Metanephros (tissue), 2 donors: ENCODE data around the gene L2HGDH. TPM values are rescaled to one million over a fixed set of nuclear protein-coding genes. Genes with fewer than 3 reads are reported as not detected.

Experiments
- small RNA-seq: library from RNA; depleted of rRNA; stranded (forward); fragments of <200 nt; gene quantifications from one replicate; pipeline ENCODE3, GENCODE V24; 2014; ENCODE audit warnings: low replicate concordance
- total RNA-seq: library from RNA; depleted of rRNA; stranded (reverse); fragments of >200 nt; gene quantifications from one replicate; pipeline ENCODE4 v1.2.3, GENCODE V29; 2014

Gene L2HGDH
- total RNA-seq: 17.4 TPM

DNA sequence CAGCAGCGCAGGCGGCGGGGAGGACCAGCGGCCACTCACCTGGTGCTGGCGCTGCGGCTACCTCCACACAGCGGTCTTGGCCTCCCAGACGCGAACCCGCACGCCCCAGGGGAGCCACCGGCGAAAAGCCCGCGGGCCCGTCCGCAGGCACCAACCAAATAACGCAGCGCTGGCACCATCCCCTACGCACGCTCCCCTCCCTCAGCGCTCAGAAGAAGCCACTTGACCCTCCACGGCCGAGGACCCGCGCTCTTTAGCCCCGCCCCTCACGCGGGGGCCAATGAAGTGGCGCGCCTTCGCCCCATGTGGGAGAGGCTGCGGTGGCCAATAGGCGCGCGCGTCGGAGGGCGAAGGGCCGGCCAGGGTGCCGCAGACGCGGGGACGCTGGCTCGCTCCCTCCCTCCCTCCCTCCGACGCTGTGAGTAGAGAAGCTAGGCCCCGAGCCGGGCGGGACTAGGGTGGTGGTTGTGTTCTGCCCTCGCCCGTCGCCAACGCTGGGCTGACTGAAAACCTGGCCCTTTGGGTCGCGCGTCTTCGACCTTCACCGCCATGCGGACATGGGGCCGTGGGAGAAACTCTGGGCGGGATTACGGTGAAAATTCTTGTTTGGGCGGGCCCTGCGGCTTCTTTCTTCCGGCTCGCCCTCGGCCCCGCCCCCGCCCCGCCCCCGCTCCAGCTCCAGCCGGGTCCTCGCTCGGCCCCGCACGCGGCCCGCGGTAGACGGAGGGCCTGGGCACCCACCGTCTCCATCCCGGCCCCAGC lies at the start of gene L2HGDH, which contains the start of gene DMAC2L:
L2HGDH (minus strand) TSS at position 258 of the 762 bp plus-strand sequence; CDS start at position 179, 79 bp downstream.
DMAC2L (plus strand) TSS at position 353 of the 762 bp plus-strand sequence. CDS start 9,164 bp downstream, outside the sequence.

DNA sequence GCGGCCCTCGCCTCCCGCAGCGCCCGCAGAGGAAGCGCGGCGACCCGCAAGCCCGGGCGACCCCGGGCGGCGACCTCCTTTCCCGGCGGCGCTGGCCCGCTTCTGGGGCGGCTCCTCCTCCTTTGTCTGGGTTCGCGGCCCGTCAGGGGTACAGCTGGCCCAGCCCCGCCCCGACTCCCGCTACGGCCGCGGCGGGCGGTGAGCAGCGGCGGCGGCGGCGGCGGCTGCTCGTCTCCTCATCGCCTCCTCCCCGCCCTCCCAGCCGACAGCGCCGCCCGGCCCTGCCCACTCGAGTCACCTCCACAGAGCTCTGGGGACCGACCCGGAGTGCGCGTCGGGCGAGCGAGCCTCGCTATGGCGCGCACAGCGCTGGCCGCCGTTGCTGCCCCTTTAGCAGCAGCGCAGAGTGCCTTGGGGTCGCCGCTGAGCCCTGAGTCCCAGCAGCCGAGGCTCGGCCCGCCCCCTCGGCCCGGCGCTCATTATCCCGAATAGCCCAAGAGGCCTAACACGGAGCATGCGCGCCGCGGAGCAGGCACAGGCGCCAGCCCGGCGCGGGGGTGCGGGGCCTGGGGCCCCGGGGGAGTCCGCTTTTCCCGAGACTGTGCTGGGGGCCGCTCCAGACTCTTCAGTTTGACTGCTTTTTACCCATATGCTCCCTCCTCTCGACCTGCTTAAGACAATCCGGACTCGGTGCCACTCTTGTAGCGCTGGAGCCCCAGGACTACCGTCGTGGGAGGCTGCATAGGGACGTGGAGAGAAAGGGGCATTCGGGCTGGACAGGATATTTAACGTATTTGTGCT lies 80.4 kb downstream of the L2HGDH start, which contains the start of gene SOS2:
SOS2 (minus strand) TSS at position 104 of the 801 bp plus-strand sequence. CDS start 295 bp downstream, outside the sequence.

Small RNA genes within 50 kb of the gene (small RNA-seq; reads per million reads assigned to genes)
- not detected for gene MIR4504

Other genes with a start within 250 kb of the L2HGDH start
- gene VCPKMT, start 195.7 kb downstream of the L2HGDH start, total RNA-seq: 8.9 TPM
- gene SOS2, start 80.7 kb downstream of the L2HGDH start, total RNA-seq: 38.8 TPM
- gene DMAC2L, start 95 bp upstream of the L2HGDH start, total RNA-seq: 13.9 TPM
- 21.8 TPM for gene CDKL1, start 84.7 kb upstream of the L2HGDH start, total RNA-seq
- 110 TPM for gene MAP4K5, start 220.3 kb upstream of the L2HGDH start, total RNA-seq
- 6.8 TPM for gene ATL1, start 247.9 kb upstream of the L2HGDH start, total RNA-seq